ENCODE measurements around the gene JOSD2. TPM values are rescaled to one million over a fixed set of nuclear protein-coding genes. Genes with fewer than 3 reads are reported as not detected.

JOSD2 gene
- total RNA-seq: 40.2 and 41.6 TPM in 2 replicates

GRCh38 chr19:50511069-50511822 is at the start of gene JOSD2:
Gene JOSD2 (minus strand): TSS chr19:50511191. CDS start chr19:50510431, 760 bp downstream.

GRCh38 chr19:50513746-50514345 is 2.9 kb upstream of the JOSD2 start, which contains the start of gene ASPDH:
Gene ASPDH (minus strand): TSS chr19:50513913. CDS start chr19:50513823, 90 bp downstream.

GRCh38 chr19:50476224-50476906 is 34.6 kb downstream of the JOSD2 start, which contains the start of the genes EMC10 and GARIN5A:
Gene EMC10 (plus strand): TSS chr19:50476507. CDS start chr19:50476545, 38 bp downstream.
Gene GARIN5A (minus strand): TSS chr19:50476848. CDS start chr19:50476388, 460 bp downstream.

Other genes with a start within 250 kb of the JOSD2 start
- not detected in 2 replicates for gene KCNC3, start 181.8 kb downstream of the JOSD2 start, total RNA-seq
- gene NAPSA, start 145.6 kb downstream of the JOSD2 start, total RNA-seq: 0.45 TPM in 1 of 2 replicates, not detected in the other
- 56.9 and 61.0 TPM in 2 replicates for gene NR1H2, start 134.7 kb downstream of the JOSD2 start, total RNA-seq
- gene POLD1, start 126.8 kb downstream of the JOSD2 start, total RNA-seq: 65.6 and 72.8 TPM in 2 replicates
- not detected in 2 replicates for gene SPIB, start 92.3 kb downstream of the JOSD2 start, total RNA-seq
- gene MYBPC2, start 78.3 kb downstream of the JOSD2 start, total RNA-seq: not detected in 2 replicates
- gene EMC10, start 34.7 kb downstream of the JOSD2 start, total RNA-seq: 76.0 and 80.0 TPM in 2 replicates
- gene GARIN5A, start 34.3 kb downstream of the JOSD2 start, total RNA-seq: 0.84 and 1.3 TPM in 2 replicates
- not detected in 2 replicates for gene ASPDH, start 2.7 kb upstream of the JOSD2 start, total RNA-seq
- gene LRRC4B, start 57.2 kb upstream of the JOSD2 start, total RNA-seq: under 0.01 TPM in 1 of 2 replicates, not detected in the other
- 0.15 TPM in 1 of 2 replicates, not detected in the other for gene SYT3, start 128.7 kb upstream of the JOSD2 start, total RNA-seq
- not detected in 2 replicates for gene C19orf81, start 138.3 kb upstream of the JOSD2 start, total RNA-seq
- 0.84 and 1.8 TPM in 2 replicates for gene SHANK1, start 208.6 kb upstream of the JOSD2 start, total RNA-seq
- 72.5 and 93.3 TPM in 2 replicates for gene CLEC11A, start 212.2 kb upstream of the JOSD2 start, total RNA-seq